ENCODE measurements around the gene NDEL1.

The NDEL1 gene

GRCh38 chr17:8503807-8504206, 68.1 kb downstream of the NDEL1 start:
- ATAC-seq (no peak), DNase-seq (no peak)
- H3K4me1 Mint-ChIP-seq = no peaks in the 10 kb centered on the region
- H3K36me3 Mint-ChIP-seq (ENCODE audit: low read depth) = peaks cover 3% of the 10 kb centered on the region
- H3K9me3 Mint-ChIP-seq = no peaks in the 10 kb centered on the region
- no peak overlapping the region for H3K27ac Mint-ChIP-seq
- no peak overlapping the region for H3K4me3 Mint-ChIP-seq
- no peaks in the 10 kb centered on the region for H3K27me3 Mint-ChIP-seq

- DNase-seq (no peak), ATAC-seq (no peak)
- Mint-ChIP-seq H3K9me3 (no peaks in the 10 kb centered on the region), H3K4me1 (no peaks in the 10 kb centered on the region), H3K36me3 (ENCODE audit: low read depth) (peaks cover 3% of the 10 kb centered on the region), H3K27me3 (no peaks in the 10 kb centered on the region), H3K4me3 (no peak overlapping the region), H3K27ac (no peak overlapping the region)
Observed at GRCh38 chr17:8504460-8505207, 69.0 kb downstream of the NDEL1 start.

GRCh38 chr17:8506145-8506544, 70.5 kb downstream of the NDEL1 start:
- Mint-ChIP-seq H3K4me3 (no peak overlapping the region), H3K36me3 (ENCODE audit: low read depth) (no peaks in the 10 kb centered on the region), H3K27me3 (no peaks in the 10 kb centered on the region), H3K4me1 (no peaks in the 10 kb centered on the region), H3K27ac (no peak overlapping the region), H3K9me3 (no peaks in the 10 kb centered on the region)
- DNase-seq (no peak), ATAC-seq (no peak)

GRCh38 chr17:8514801-8515200, 79.1 kb downstream of the NDEL1 start:
- Mint-ChIP-seq H3K4me3 (no peak overlapping the region), H3K36me3 (ENCODE audit: low read depth) (no peaks in the 10 kb centered on the region), H3K9me3 (no peaks in the 10 kb centered on the region), H3K4me1 (no peaks in the 10 kb centered on the region), H3K27ac (no peak overlapping the region), H3K27me3 (no peaks in the 10 kb centered on the region)
- DNase-seq (no peak), ATAC-seq (no peak)
